IMR-90 (cell line): ENCODE results near the gene RNU6-8. TPM values are rescaled to one million over a fixed set of nuclear protein-coding genes. Genes with fewer than 3 reads are reported as not detected.

Experiments used
- ATAC-seq: fragments of 200-7000 bp; cut with Tn5 transposase; 2 replicates; pipeline ENCODE4 v1.9.1; 2020; ENCODE audit warnings: low read depth, mild to moderate bottlenecking, moderate library complexity
- BruUV-seq: library from RNA; stranded (reverse); fragments of 400-500 nt; replicated peaks from 2 replicates; lab custom pipeline; 2021; lab: Mats Ljungman, UMichigan
- CTCF ChIA-PET: fragments of 300-600 bp; formaldehyde crosslinking; extraction: SDS; loops from one replicate; lab custom pipeline; 2021; ENCODE audit warnings: antibody characterized with exemption; lab: Yijun Ruan, JAX
- POLR2A ChIA-PET: fragments of 300-600 bp; sonication (Branson Sonifier 250); formaldehyde crosslinking; loops from one replicate; lab custom pipeline; 2022; ENCODE audit warnings: antibody characterized with exemption; ENCODE audit not compliant: unreplicated experiment; lab: Charles Lee
- DNase-seq: peaks from one replicate; pipeline ENCODE4 v3.0.0; 2013
- H2AFZ ChIP-seq: replicated peaks from 2 replicates; pipeline ENCODE3; 2013; ENCODE audit warnings: low read length, mild to moderate bottlenecking; ENCODE audit not compliant: poor library complexity
- H2AK5ac ChIP-seq: 2 replicates; pipeline ENCODE4 v1.6.1; 2013; ENCODE audit warnings: low read depth, low read length, inconsistent platforms
- H2AK9ac ChIP-seq: replicated peaks from 2 replicates; pipeline ENCODE3; 2013; ENCODE audit warnings: mild to moderate bottlenecking, low read depth, low read length, moderate library complexity; ENCODE audit not compliant: poor library complexity
- H2BK120ac ChIP-seq: 2 replicates; pipeline ENCODE4 v1.6.1; 2013; ENCODE audit warnings: low read depth, low read length, inconsistent platforms
- H2BK15ac ChIP-seq: 3 replicates; pipeline ENCODE4 v1.6.1; 2013; ENCODE audit warnings: low read depth, low read length, inconsistent platforms
- H2BK20ac ChIP-seq: 2 replicates; pipeline ENCODE4 v1.6.1; 2013; ENCODE audit warnings: low read depth, mild to moderate bottlenecking, inconsistent platforms, low read length, moderate library complexity
- H2BK5ac ChIP-seq: 2 replicates; pipeline ENCODE4 v1.6.1; 2013; ENCODE audit warnings: mild to moderate bottlenecking, low read depth, low read length, inconsistent platforms; ENCODE audit not compliant: poor library complexity, severe bottlenecking
- H3K14ac ChIP-seq: replicated peaks from 2 replicates; pipeline ENCODE4 v1.6.1; 2013; ENCODE audit warnings: low read depth, low read length, inconsistent platforms
- H3K18ac ChIP-seq: 2 replicates; pipeline ENCODE4 v1.6.1; 2013; ENCODE audit warnings: low read depth, low read length, control low read depth
- H3K23ac ChIP-seq: 2 replicates; pipeline ENCODE4 v1.6.1; 2013; ENCODE audit warnings: low read depth, low read length, inconsistent platforms
- H3K27ac ChIP-seq: 2 replicates; pipeline ENCODE4 v1.5.1; 2013; ENCODE audit warnings: mild to moderate bottlenecking, control low read depth, low read length; ENCODE audit not compliant: insufficient read depth
- H3K27me3 ChIP-seq: 2 replicates; pipeline ENCODE4 v1.6.1; 2013; ENCODE audit warnings: low read length; ENCODE audit not compliant: control insufficient read depth, insufficient read depth
- H3K36me3 ChIP-seq: 2 replicates; pipeline ENCODE4 v1.6.1; 2013; ENCODE audit warnings: low read length, mixed read lengths; ENCODE audit not compliant: control insufficient read depth, insufficient read depth
- H3K4ac ChIP-seq: 2 replicates; pipeline ENCODE4 v1.6.1; 2013; ENCODE audit warnings: low read depth, low read length, inconsistent platforms
- H3K4me1 ChIP-seq: 2 replicates; pipeline ENCODE4 v1.6.1; 2013; ENCODE audit warnings: low read length, mixed read lengths; ENCODE audit not compliant: control insufficient read depth, insufficient read depth
- H3K4me2 ChIP-seq: 2 replicates; pipeline ENCODE4 v1.6.1; 2013; ENCODE audit warnings: low read depth, mild to moderate bottlenecking, control low read depth, low read length, moderate library complexity
- H3K4me3 ChIP-seq: 2 replicates; pipeline ENCODE4 v1.5.1; 2013; ENCODE audit warnings: low read depth, mild to moderate bottlenecking, control low read depth, low read length, moderate library complexity; ENCODE audit not compliant: insufficient read depth
- H3K56ac ChIP-seq: 2 replicates; pipeline ENCODE4 v1.6.1; 2013; ENCODE audit warnings: low read length, inconsistent platforms; ENCODE audit not compliant: insufficient read depth; ENCODE audit errors: extremely low read depth
- H3K79me1 ChIP-seq, 2 experiments: 2 replicates each; pipeline ENCODE4 v1.6.1; 2013; ENCODE audit warnings: low read length in 2 of 2, inconsistent platforms in 1 of 2, low read depth in 1 of 2
- H3K9ac ChIP-seq: 2 replicates; pipeline ENCODE4 v1.6.1; 2013; ENCODE audit warnings: low read depth, low read length, control low read depth
- H3K9me1 ChIP-seq: 2 replicates; pipeline ENCODE4 v1.6.1; 2013; ENCODE audit warnings: low read length, inconsistent platforms; ENCODE audit not compliant: insufficient read depth
- H3K9me3 ChIP-seq: 2 replicates; pipeline ENCODE4 v1.6.1; 2013; ENCODE audit warnings: low read length; ENCODE audit not compliant: control insufficient read depth, insufficient read depth
- H4K20me1 ChIP-seq: 2 replicates; pipeline ENCODE4 v1.6.1; 2013; ENCODE audit warnings: low read length, inconsistent platforms; ENCODE audit not compliant: insufficient read depth
- H4K5ac ChIP-seq: 2 replicates; pipeline ENCODE4 v1.6.1; 2013; ENCODE audit warnings: mild to moderate bottlenecking, low read depth, low read length, control low read depth
- H4K8ac ChIP-seq, 2 experiments: 2 replicates each; pipeline ENCODE4 v1.6.1; 2013; ENCODE audit warnings: low read depth in 2 of 2, low read length in 2 of 2, control low read depth in 1 of 2, inconsistent platforms in 1 of 2
- H4K91ac ChIP-seq: 2 replicates; pipeline ENCODE4 v1.6.1; 2013; ENCODE audit warnings: low read depth, low read length, inconsistent platforms; ENCODE audit not compliant: insufficient read depth
- BHLHE40 ChIP-seq: fragments of 150-350 bp; IDR thresholded peaks from 2 replicates; pipeline ENCODE4 v1.6.1; 2016; ENCODE audit warnings: mild to moderate bottlenecking, low read depth, low read length
- CEBPB ChIP-seq: IDR thresholded peaks from 2 replicates; pipeline ENCODE4 v1.6.1; 2012; ENCODE audit warnings: low read depth, low read length, improper control_type of control experiment
- CHD1 ChIP-seq: IDR thresholded peaks from 2 replicates; pipeline ENCODE4 v1.6.1; 2012; ENCODE audit warnings: low read depth, low read length, improper control_type of control experiment
- FOS ChIP-seq: fragments of 150-350 bp; IDR thresholded peaks from 2 replicates; pipeline ENCODE4 v1.6.1; 2016; ENCODE audit warnings: low read depth, low read length
- MAFK ChIP-seq: IDR thresholded peaks from 2 replicates; pipeline ENCODE4 v1.6.1; 2012; ENCODE audit warnings: low read depth, low read length, improper control_type of control experiment
- MAZ ChIP-seq: IDR thresholded peaks from 2 replicates; pipeline ENCODE4 v1.6.1; 2012; ENCODE audit warnings: low read depth, mild to moderate bottlenecking, low read length, improper control_type of control experiment, moderate library complexity, borderline replicate concordance
- MXI1 ChIP-seq: IDR thresholded peaks from 2 replicates; pipeline ENCODE4 v1.6.1; 2012; ENCODE audit warnings: low read depth, mild to moderate bottlenecking, low read length, moderate library complexity, borderline replicate concordance
- NFE2L2 ChIP-seq: fragments of 150-350 bp; IDR thresholded peaks from 2 replicates; pipeline ENCODE4 v1.6.1; 2016; ENCODE audit warnings: low read depth, mild to moderate bottlenecking, low read length
- POLR2A ChIP-seq: IDR thresholded peaks from 2 replicates; pipeline ENCODE4 v1.6.1; 2012; ENCODE audit warnings: mild to moderate bottlenecking, low read depth, low read length
- RAD21 ChIP-seq: IDR thresholded peaks from 2 replicates; pipeline ENCODE4 v1.6.1; 2012; ENCODE audit warnings: low read length, improper control_type of control experiment
- RCOR1 ChIP-seq: IDR thresholded peaks from 2 replicates; pipeline ENCODE4 v1.6.1; 2012; ENCODE audit warnings: mild to moderate bottlenecking, low read length, improper control_type of control experiment; ENCODE audit not compliant: insufficient replicate concordance
- RFX5 ChIP-seq: IDR thresholded peaks from 2 replicates; pipeline ENCODE4 v1.8.0; 2012; ENCODE audit warnings: low read depth, mild to moderate bottlenecking, low read length, moderate library complexity
- SMC3 ChIP-seq: fragments of 150-350 bp; IDR thresholded peaks from 2 replicates; pipeline ENCODE4 v1.6.1; 2016; ENCODE audit warnings: low read depth, mild to moderate bottlenecking, antibody characterized with exemption, low read length, moderate library complexity
- USF2 ChIP-seq: fragments of 150-350 bp; IDR thresholded peaks from 2 replicates; pipeline ENCODE4 v1.6.1; 2017; ENCODE audit warnings: mild to moderate bottlenecking, antibody characterized with exemption, low read length, low read depth
- WGBS, 2 experiments: methylation state at CpG; one replicate each; pipeline versions ENCODE4 v1.1.5 to v1.1.7; 2013; ENCODE audit warnings: missing lambda C conversion rate in 2 of 2; ENCODE audit not compliant: insufficient read length in 1 of 2; ENCODE audit errors: extremely low coverage in 2 of 2; 5-methylcytosine and 5-hydroxymethylcytosine counted together
- dilution Hi-C: fragments of 300-500 bp; cut with HindIII; formaldehyde crosslinking; loops from one replicate; pipeline ENCODE4 v1.14.3; 2018; ENCODE audit warnings: low sequenced_read_pairs; ENCODE audit not compliant: unreplicated experiment
- in situ Hi-C: fragments of 300-500 bp; cut with MboI; formaldehyde crosslinking; loops from 3 replicates; pipeline ENCODE4 v1.14.3; 2019; ENCODE audit warnings: low sequenced_read_pairs, inconsistent platforms, mixed read lengths
- intact Hi-C: fragments of 100-400 bp; cut with micrococcal nuclease; formaldehyde crosslinking; loops from 2 replicates; pipeline ENCODE4 v1.10.0; 2022
- polyA plus RNA-seq, 3 experiments: library from polyadenylated mRNA; depleted of rRNA; stranded (reverse); fragments of >200 nt; gene quantifications; 2 replicates each; pipeline ENCODE4 v1.2.3, GENCODE V29; 2012; ENCODE audit warnings: low replicate concordance in 1 of 3
- total RNA-seq: library from RNA; depleted of rRNA; stranded (reverse); fragments of >200 nt; gene quantifications from 2 replicates; pipeline ENCODE4 v1.2.3, GENCODE V29; 2012
- TF ChIP-seq, protein P1 (sequence below): conservative IDR thresholded peaks from 2 replicates; pipeline ENCODE4 v1.5.1; 2012; ENCODE audit warnings: mild to moderate bottlenecking, low read depth, low read length, improper control_type of control experiment
- TF ChIP-seq, protein P2 (sequence below): fragments of 150-350 bp; IDR thresholded peaks from 2 replicates; pipeline ENCODE4 v1.6.1; 2016; ENCODE audit warnings: low read depth, mild to moderate bottlenecking, low read length, moderate library complexity, borderline replicate concordance

The RNU6-8 gene
- total and polyA plus RNA-seq, 2 of the 4 experiments (the other 2 are of a cell fraction): not detected

- H3K79me1 ChIP-seq: no peaks in the 10 kb centered on the region
- no peak for DNase-seq
- no peak overlapping the region for H3K56ac ChIP-seq
- no peak overlapping the region for H2BK15ac ChIP-seq
- H2AK5ac ChIP-seq: no peak overlapping the region
- peaks cover 2% of the 10 kb centered on the region; the same call in 1 of the 2 replicates for H3K27me3 ChIP-seq
- TF ChIP-seq, protein P1, sequence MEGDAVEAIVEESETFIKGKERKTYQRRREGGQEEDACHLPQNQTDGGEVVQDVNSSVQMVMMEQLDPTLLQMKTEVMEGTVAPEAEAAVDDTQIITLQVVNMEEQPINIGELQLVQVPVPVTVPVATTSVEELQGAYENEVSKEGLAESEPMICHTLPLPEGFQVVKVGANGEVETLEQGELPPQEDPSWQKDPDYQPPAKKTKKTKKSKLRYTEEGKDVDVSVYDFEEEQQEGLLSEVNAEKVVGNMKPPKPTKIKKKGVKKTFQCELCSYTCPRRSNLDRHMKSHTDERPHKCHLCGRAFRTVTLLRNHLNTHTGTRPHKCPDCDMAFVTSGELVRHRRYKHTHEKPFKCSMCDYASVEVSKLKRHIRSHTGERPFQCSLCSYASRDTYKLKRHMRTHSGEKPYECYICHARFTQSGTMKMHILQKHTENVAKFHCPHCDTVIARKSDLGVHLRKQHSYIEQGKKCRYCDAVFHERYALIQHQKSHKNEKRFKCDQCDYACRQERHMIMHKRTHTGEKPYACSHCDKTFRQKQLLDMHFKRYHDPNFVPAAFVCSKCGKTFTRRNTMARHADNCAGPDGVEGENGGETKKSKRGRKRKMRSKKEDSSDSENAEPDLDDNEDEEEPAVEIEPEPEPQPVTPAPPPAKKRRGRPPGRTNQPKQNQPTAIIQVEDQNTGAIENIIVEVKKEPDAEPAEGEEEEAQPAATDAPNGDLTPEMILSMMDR: no peak
- no peak for TF ChIP-seq MAZ
- no peak for TF ChIP-seq RFX5
- no peak for TF ChIP-seq MXI1
- TF ChIP-seq MAFK: no peak
- no peak for TF ChIP-seq FOS
- no peak for TF ChIP-seq RCOR1
- TF ChIP-seq CHD1: no peak
- TF ChIP-seq BHLHE40: no peak
- no peak for TF ChIP-seq USF2
- TF ChIP-seq SMC3: no peak
- TF ChIP-seq POLR2A: no peak
- TF ChIP-seq RAD21: no peak
- TF ChIP-seq CEBPB: no peak
- TF ChIP-seq, protein P2, sequence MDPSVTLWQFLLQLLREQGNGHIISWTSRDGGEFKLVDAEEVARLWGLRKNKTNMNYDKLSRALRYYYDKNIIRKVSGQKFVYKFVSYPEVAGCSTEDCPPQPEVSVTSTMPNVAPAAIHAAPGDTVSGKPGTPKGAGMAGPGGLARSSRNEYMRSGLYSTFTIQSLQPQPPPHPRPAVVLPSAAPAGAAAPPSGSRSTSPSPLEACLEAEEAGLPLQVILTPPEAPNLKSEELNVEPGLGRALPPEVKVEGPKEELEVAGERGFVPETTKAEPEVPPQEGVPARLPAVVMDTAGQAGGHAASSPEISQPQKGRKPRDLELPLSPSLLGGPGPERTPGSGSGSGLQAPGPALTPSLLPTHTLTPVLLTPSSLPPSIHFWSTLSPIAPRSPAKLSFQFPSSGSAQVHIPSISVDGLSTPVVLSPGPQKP: no peak
- no peak for TF ChIP-seq NFE2L2
- no peak overlapping the region for H4K8ac ChIP-seq
- H3K23ac ChIP-seq: no peak overlapping the region
- intact Hi-C loops: no loop called here
- no peak for ATAC-seq
- no peaks in the 10 kb centered on the region for H3K36me3 ChIP-seq
- H2AK9ac ChIP-seq: no peak overlapping the region
- WGBS, 2 experiments: 60% methylated on average over 1 of the region's 1 CpG; no CpG with 5 or more reads in 1 of the 2 experiments
- H2BK120ac ChIP-seq: no peak overlapping the region
- H3K27ac ChIP-seq: no peak overlapping the region
- H4K20me1 ChIP-seq: no peaks in the 10 kb centered on the region
- H2AFZ ChIP-seq: no peak overlapping the region
- no peak overlapping the region for H4K5ac ChIP-seq
- in situ Hi-C loops: no loop called here
- H3K9me3 ChIP-seq: no peaks in the 10 kb centered on the region
- ChIA-PET POLR2A (no interaction called here), CTCF (no interaction called here)
- no peaks in the 10 kb centered on the region for H3K4me1 ChIP-seq
- H3K4me2 ChIP-seq: no peak overlapping the region
- H3K9ac ChIP-seq: no peak overlapping the region
- H4K91ac ChIP-seq: no peak overlapping the region
- no TSS peak for BruUV-seq
- no peaks in the 10 kb centered on the region for H3K9me1 ChIP-seq
- dilution Hi-C loops: no loop called here
- H3K4ac ChIP-seq: no peak overlapping the region
- H3K18ac ChIP-seq: no peak overlapping the region
- H3K4me3 ChIP-seq: no peak overlapping the region
- H2BK5ac ChIP-seq: no peak overlapping the region
- H3K14ac ChIP-seq: no peak overlapping the region
- H2BK20ac ChIP-seq: no peak overlapping the region
Measured at GRCh38 chr14:32189811-32190210, 13.3 kb downstream of the RNU6-8 start.
